AG09319 (cell line): ENCODE data around the gene ENTPD1.

ENCODE experiments used
- DNase-seq: peaks from one replicate; pipeline ENCODE4 v3.0.0-alpha.2; 2010; ENCODE audit warnings: low read depth; ENCODE audit errors: extremely low read depth
- CTCF ChIP-seq: IDR thresholded peaks from 2 replicates; pipeline ENCODE4 v1.5.1; 2011; ENCODE audit warnings: low read depth, mild to moderate bottlenecking, inconsistent platforms, low read length, moderate library complexity

Gene ENTPD1

GRCh38 chr10:95814011-95814727, 58.2 kb downstream of the ENTPD1 start:
- TF ChIP-seq CTCF: no peak
- DNase-seq: peak; percentile 62

GRCh38 chr10:95815133-95815532, 59.2 kb downstream of the ENTPD1 start:
- no peak for DNase-seq
- TF ChIP-seq CTCF: no peak

GRCh38 chr10:95815701-95816240, 59.8 kb downstream of the ENTPD1 start:
- no peak for TF ChIP-seq CTCF
- DNase-seq: no peak

GRCh38 chr10:95818010-95818409, 62.0 kb downstream of the ENTPD1 start:
- no peak for DNase-seq
- no peak for TF ChIP-seq CTCF

GRCh38 chr10:95818668-95819067, 62.7 kb downstream of the ENTPD1 start:
- peak; percentile 57 for DNase-seq
- TF ChIP-seq CTCF: no peak

GRCh38 chr10:95819620-95820329, 63.8 kb downstream of the ENTPD1 start:
- no peak for DNase-seq
- TF ChIP-seq CTCF: no peak

- no peak for DNase-seq
- TF ChIP-seq CTCF: no peak
These were observed 64.4 kb downstream of the ENTPD1 start for GRCh38 chr10:95820363-95820762.
